ENCODE measurements around the gene CHERP. TPM values are rescaled to one million over a fixed set of nuclear protein-coding genes. Genes with fewer than 3 reads are reported as not detected.

Gene CHERP
- total RNA-seq, 2 experiments from 2014 or later, result 47.1 to 48.2 TPM

- H3K27me3 ChIP-seq (ENCODE audit: control insufficient read depth in 1 of 2, insufficient read depth in 2 of 2, low read length in 2 of 2), result no peaks in the 10 kb centered on the region
- peaks cover 94% of the 10 kb centered on the region for H3K36me3 ChIP-seq (ENCODE audit: insufficient read depth, low read length)
- no peak for DNase-seq
- no peak overlapping the region for H3K27ac ChIP-seq (ENCODE audit: low read depth in 1 of 2, low read length in 2 of 2)
- Mint-ChIP-seq H3K9me3 (no peaks in the 10 kb centered on the region), H3K27ac (no peak overlapping the region), H3K36me3 (ENCODE audit: low read depth) (peaks cover 82% of the 10 kb centered on the region), H3K27me3 (no peaks in the 10 kb centered on the region), H3K4me3 (no peak overlapping the region), H3K4me1 (ENCODE audit: low read depth) (no peaks in the 10 kb centered on the region)
- intact Hi-C loops (cut with DNase I, micrococcal nuclease), result no loop called here
- H3K9me3 ChIP-seq (ENCODE audit: control insufficient read depth in 1 of 2, insufficient read depth in 1 of 2, low read length in 2 of 2), result no peaks in the 10 kb centered on the region
- no peaks in the 10 kb centered on the region for H3K4me1 ChIP-seq (ENCODE audit: insufficient read depth, low read length)
- H3K4me3 ChIP-seq (ENCODE audit: low read length), result no peak overlapping the region
- POLR2A ChIA-PET, result no interaction called here
- no peak for ATAC-seq (ENCODE audit: poor library complexity)
- TF ChIP-seq CTCF (IDR thresholded peaks at IDR 0.05), result no peak
- CTCF ChIA-PET, result no interaction called here
Measured at GRCh38 chr19:16529466-16530144, 12.6 kb downstream of the CHERP start.

GRCh38 chr19:16527971-16528521 is 14.2 kb downstream of the CHERP start:
- no peak overlapping the region for H3K4me3 ChIP-seq (ENCODE audit: low read length)
- Mint-ChIP-seq H3K4me1 (ENCODE audit: low read depth) (no peaks in the 10 kb centered on the region), H3K27ac (no peak overlapping the region), H3K27me3 (no peaks in the 10 kb centered on the region), H3K9me3 (no peaks in the 10 kb centered on the region), H3K36me3 (ENCODE audit: low read depth) (peaks cover 81% of the 10 kb centered on the region), H3K4me3 (no peak overlapping the region)
- H3K27ac ChIP-seq (ENCODE audit: low read depth in 1 of 2, low read length in 2 of 2), result no peak overlapping the region
- H3K27me3 ChIP-seq (ENCODE audit: control insufficient read depth in 1 of 2, insufficient read depth in 2 of 2, low read length in 2 of 2), result no peaks in the 10 kb centered on the region
- peak; percentile 42 for TF ChIP-seq CTCF (IDR thresholded peaks at IDR 0.05)
- CTCF ChIA-PET, result interaction anchor here (0.8 kb wide), 1 partner anchor 34 kb away, joined by 3 read pairs; no protein-coding TSS in a partner anchor
- peaks cover 94% of the 10 kb centered on the region for H3K36me3 ChIP-seq (ENCODE audit: insufficient read depth, low read length)
- POLR2A ChIA-PET, result no interaction called here
- no peaks in the 10 kb centered on the region for H3K9me3 ChIP-seq (ENCODE audit: control insufficient read depth in 1 of 2, insufficient read depth in 1 of 2, low read length in 2 of 2)
- H3K4me1 ChIP-seq (ENCODE audit: insufficient read depth, low read length), result no peaks in the 10 kb centered on the region
- peak; percentile 66 for ATAC-seq (ENCODE audit: poor library complexity)
- DNase-seq, result peak in 13 of 14 experiments; percentile 18 to 70 (median 39)
- intact Hi-C loops (cut with DNase I, micrococcal nuclease), result no loop called here

- no peak overlapping the region for H3K4me3 Mint-ChIP-seq
- Histone ChIP-seq H3K27me3 (ENCODE audit: control insufficient read depth in 1 of 2, insufficient read depth in 2 of 2, low read length in 2 of 2) (no peaks in the 10 kb centered on the region), H3K36me3 (ENCODE audit: insufficient read depth, low read length) (peaks cover 94% of the 10 kb centered on the region), H3K9me3 (ENCODE audit: control insufficient read depth in 1 of 2, insufficient read depth in 1 of 2, low read length in 2 of 2) (no peaks in the 10 kb centered on the region), H3K27ac (ENCODE audit: low read depth in 1 of 2, low read length in 2 of 2) (no peak overlapping the region), H3K4me1 (ENCODE audit: insufficient read depth, low read length) (no peaks in the 10 kb centered on the region), H3K4me3 (ENCODE audit: low read length) (no peak overlapping the region)
- no peak for DNase-seq
- H3K4me1 Mint-ChIP-seq (ENCODE audit: low read depth), result no peaks in the 10 kb centered on the region
- H3K27ac Mint-ChIP-seq, result no peak overlapping the region
- ATAC-seq (ENCODE audit: poor library complexity), result no peak
- peaks cover 81% of the 10 kb centered on the region for H3K36me3 Mint-ChIP-seq (ENCODE audit: low read depth)
- ChIA-PET CTCF (interaction anchor here (0.8 to 0.9 kb wide), 2 partner anchors 34 to 110 kb away, joined by 3 read pairs; no protein-coding TSS in a partner anchor), POLR2A (no interaction called here)
- no peaks in the 10 kb centered on the region for H3K9me3 Mint-ChIP-seq
- intact Hi-C loops (cut with DNase I, micrococcal nuclease), result no loop called here
- H3K27me3 Mint-ChIP-seq, result no peaks in the 10 kb centered on the region
- no peak for TF ChIP-seq CTCF (IDR thresholded peaks at IDR 0.05)
Measured at GRCh38 chr19:16527334-16527935, 14.8 kb downstream of the CHERP start.

All from CD4-positive, alpha-beta T cell (primary cell).